Skin of body (tissue), 2 donors: ENCODE measurements around the gene LACC1. TPM values are rescaled to one million over a fixed set of nuclear protein-coding genes. Genes with fewer than 3 reads are reported as not detected.

ENCODE experiments used
- DNase-seq: peaks from one replicate; lab custom pipeline; 2025; lab: John Stamatoyannopoulos, UW
- total RNA-seq: library from RNA; depleted of rRNA; stranded (reverse); fragments of >200 nt; gene quantifications from one replicate; pipeline ENCODE4 v1.2.3, GENCODE V29; 2014

The LACC1 gene
- total RNA-seq, result 4.9 TPM

- DNase-seq, result no peak
Measured at GRCh38 chr13:43879755-43880181, at the start of gene LACC1. TSS of gene LACC1 (plus strand) at chr13:43879904. CDS start at chr13:43880986, 1,082 bp downstream.

GRCh38 chr13:43830497-43830881 is 49.2 kb upstream of the LACC1 start:
- DNase-seq, result no peak

GRCh38 chr13:43831088-43831487 is 48.6 kb upstream of the LACC1 start:
- DNase-seq, result no peak

GRCh38 chr13:43835701-43836100 is 44.0 kb upstream of the LACC1 start:
- DNase-seq, result no peak

- DNase-seq, result no peak
Measured at GRCh38 chr13:43838909-43839308, 40.8 kb upstream of the LACC1 start.

- no peak for DNase-seq
Measured at GRCh38 chr13:43846496-43847158, 33.1 kb upstream of the LACC1 start.

GRCh38 chr13:43848001-43848649 is 31.6 kb upstream of the LACC1 start:
- no peak for DNase-seq

GRCh38 chr13:43850873-43851272 is 28.8 kb upstream of the LACC1 start:
- DNase-seq, result no peak

GRCh38 chr13:43852923-43853404 is 26.7 kb upstream of the LACC1 start:
- DNase-seq, result no peak

GRCh38 chr13:43861863-43862262 is 17.8 kb upstream of the LACC1 start:
- no peak for DNase-seq

- no peak for DNase-seq
Measured at GRCh38 chr13:43864921-43865320, 14.8 kb upstream of the LACC1 start.

- DNase-seq, result no peak
Measured at GRCh38 chr13:43865892-43866291, 13.8 kb upstream of the LACC1 start.

- DNase-seq, result no peak
Measured at GRCh38 chr13:43872181-43872580, 7.5 kb upstream of the LACC1 start.

- DNase-seq, result peak; percentile 7
Measured at GRCh38 chr13:43874504-43875092, 5.1 kb upstream of the LACC1 start.

GRCh38 chr13:43876366-43876765 is 3.3 kb upstream of the LACC1 start:
- DNase-seq, result no peak

GRCh38 chr13:43877326-43877725 is 2.4 kb upstream of the LACC1 start:
- no peak for DNase-seq

- no peak for DNase-seq
Measured at GRCh38 chr13:43877766-43878165, 1.9 kb upstream of the LACC1 start.

GRCh38 chr13:43878892-43879754 is 581 bp upstream of the LACC1 start, which contains the start of gene CCDC122:
TSS of gene CCDC122 (minus strand) at chr13:43879740. CDS start at chr13:43869376, 10,364 bp downstream.
- DNase-seq, result peak; percentile 58

GRCh38 chr13:43880214-43880855 is 631 bp downstream of the LACC1 start:
- DNase-seq, result peak; percentile 17

- peak; percentile 9 for DNase-seq
Measured at GRCh38 chr13:43880926-43881325, 1.2 kb downstream of the LACC1 start.

- no peak for DNase-seq
Measured at GRCh38 chr13:43881580-43881979, 1.9 kb downstream of the LACC1 start.
